NCI-H2171 treated with DMSO at 0.1 percent for 48 hours (cell line): ENCODE results near the gene DDX5.
"Not testable (repeated sequence)": the region's sequence is repeated elsewhere in the genome, so short reads cannot be mapped to it uniquely, and the experiment has no call there.

Experiments used
- DNase-seq: peaks from one replicate; lab custom pipeline; 2025; lab: John Stamatoyannopoulos, UW

Gene DDX5

DNA sequence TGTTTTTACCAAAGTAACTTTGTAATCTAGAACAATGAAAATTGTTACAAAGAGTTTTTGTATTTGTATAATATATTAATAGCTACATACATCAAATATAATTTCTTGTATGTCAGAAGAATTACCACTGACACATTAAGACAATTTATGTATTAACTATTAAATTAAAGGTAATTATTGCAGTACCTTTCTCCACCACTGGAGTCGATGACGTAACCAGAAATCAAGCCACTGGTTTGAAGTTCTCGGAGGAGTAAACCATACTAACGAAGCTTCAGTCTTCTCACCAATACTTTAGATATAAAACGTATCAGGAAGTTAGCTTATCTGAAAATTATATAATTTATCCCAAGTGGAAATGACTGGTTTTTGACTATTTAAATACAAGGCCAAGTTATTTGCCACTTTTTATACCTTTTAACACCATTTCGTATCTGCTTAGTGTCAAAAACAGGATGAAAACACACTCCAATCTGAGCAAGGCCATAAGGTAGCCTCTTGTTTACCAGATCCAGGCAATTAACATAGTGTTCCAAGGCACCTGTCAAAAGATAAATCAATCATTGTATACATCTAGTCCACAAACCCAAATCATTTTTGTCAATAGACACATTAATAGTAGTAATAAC is 13.5 kb downstream of the DDX5 start:
- DNase-seq, result no peak

DNA sequence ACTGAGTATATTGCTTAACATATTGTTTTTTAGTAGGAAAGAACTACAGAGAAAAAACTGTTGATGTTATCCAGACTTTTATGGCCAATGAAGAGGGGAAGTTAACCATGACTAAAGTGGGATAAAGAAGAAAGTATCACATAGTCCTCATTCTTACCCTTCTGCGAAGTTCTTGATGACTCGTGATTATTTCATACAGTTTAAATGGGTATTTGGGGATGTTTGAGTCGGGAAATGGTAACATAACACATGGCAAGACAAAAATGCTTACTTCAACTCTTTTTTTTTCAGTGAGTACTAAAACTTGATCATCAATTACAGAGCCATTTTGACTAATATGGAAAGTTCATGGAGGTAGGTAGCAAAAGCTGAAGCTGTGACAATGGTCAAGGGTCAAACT is 14.1 kb downstream of the DDX5 start:
- no peak for DNase-seq

- no peak for DNase-seq
These were observed 14.8 kb downstream of the DDX5 start for GRCh38 chr17:64491034-64491860.

- DNase-seq, result no peak
These were observed 17.8 kb downstream of the DDX5 start for GRCh38 chr17:64488301-64488700.

DNA sequence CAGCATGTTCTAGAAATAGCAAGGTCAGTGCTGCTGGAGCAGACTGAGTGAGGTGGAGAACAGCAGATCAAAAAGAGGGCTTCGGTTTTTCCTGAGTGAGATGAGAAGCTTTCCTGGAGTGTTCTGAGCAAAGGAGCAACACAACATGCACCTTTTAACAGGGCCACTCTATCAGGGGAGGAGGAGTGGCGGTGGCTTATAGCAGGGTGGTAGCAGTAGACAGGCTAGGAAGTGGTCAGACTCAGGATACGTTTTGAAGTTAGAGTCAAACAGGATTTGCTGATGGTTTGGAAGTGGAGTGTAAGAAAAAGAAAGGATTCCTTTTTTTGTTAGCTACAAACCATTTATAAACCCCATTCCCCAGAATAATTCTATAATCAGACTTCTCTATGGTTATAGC is 21.7 kb downstream of the DDX5 start:
- DNase-seq, result no peak

DNA sequence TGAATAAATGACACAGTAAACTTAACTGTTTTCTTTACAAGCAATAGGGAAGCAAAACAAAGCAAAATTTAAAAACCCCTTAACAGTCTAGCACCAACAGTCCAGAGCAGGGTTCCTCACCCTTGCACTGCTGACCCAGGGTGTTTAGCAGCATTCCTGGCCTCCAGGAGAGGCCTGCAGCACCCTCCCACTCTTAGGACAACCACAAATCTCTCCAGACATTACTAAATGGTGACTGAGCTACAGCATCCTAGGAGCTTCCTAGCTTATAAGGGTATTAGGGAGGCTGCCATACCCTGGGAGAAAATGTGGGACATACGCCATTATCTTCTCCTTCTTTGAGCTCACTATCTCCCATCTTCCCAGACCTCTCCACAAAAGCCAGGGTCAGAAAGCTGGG is 25.1 kb downstream of the DDX5 start:
- no peak for DNase-seq

- DNase-seq, result no peak
These were observed 28.2 kb downstream of the DDX5 start for GRCh38 chr17:64477849-64478248.

- DNase-seq, result no peak
These were observed 33.5 kb downstream of the DDX5 start for GRCh38 chr17:64472564-64472963.

GRCh38 chr17:64471440-64471839 is 34.6 kb downstream of the DDX5 start:
- no peak for DNase-seq

DNA sequence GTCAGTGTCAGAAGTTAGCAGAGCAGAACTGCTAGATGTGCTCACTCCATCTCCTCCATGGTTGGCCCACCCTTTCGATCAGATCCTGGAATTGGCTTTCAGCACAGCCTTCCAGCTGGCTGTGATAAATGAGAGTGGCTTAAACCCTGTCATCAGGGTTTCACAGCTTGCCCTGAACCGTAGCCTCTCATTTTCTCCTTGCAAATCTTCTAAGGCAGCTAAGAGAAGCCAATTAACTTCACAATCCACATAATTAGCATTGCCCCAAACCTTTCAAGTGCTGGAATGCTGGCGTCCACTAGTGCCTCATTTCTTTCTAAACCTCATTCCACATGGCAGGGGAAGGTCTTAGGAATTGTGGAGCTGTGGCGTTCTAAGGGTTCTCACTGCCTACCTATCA is 35.5 kb downstream of the DDX5 start:
- no peak for DNase-seq

GRCh38 chr17:64466834-64467233 is 39.3 kb downstream of the DDX5 start:
- DNase-seq, result not testable (repeated sequence)

- no peak for DNase-seq
These were observed 39.9 kb downstream of the DDX5 start for GRCh38 chr17:64466019-64466735.

GRCh38 chr17:64461788-64462187 is 44.3 kb downstream of the DDX5 start:
- DNase-seq, result no peak

DNA sequence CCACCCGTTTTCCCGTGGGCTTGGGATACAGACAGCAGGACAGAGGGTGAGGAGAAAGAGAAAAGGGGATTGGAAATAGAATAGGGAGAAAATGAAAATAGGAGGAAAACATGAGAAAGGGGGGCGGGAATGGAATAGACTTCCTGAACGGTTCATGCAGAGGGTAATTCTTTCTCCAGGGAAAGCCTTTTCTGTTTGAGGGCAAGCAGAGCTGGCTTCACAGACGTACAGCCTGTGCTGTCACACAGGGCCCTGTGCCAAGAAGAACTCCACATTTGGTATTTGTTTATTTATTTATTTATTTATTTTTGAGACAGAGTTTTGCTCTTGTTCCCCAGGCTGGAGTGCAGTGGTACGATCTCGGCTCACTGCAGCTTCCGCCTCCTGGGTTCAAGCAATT is 45.1 kb downstream of the DDX5 start:
- no peak for DNase-seq

- not testable (repeated sequence) for DNase-seq
These were observed 46.3 kb downstream of the DDX5 start for GRCh38 chr17:64459818-64460217.

DNA sequence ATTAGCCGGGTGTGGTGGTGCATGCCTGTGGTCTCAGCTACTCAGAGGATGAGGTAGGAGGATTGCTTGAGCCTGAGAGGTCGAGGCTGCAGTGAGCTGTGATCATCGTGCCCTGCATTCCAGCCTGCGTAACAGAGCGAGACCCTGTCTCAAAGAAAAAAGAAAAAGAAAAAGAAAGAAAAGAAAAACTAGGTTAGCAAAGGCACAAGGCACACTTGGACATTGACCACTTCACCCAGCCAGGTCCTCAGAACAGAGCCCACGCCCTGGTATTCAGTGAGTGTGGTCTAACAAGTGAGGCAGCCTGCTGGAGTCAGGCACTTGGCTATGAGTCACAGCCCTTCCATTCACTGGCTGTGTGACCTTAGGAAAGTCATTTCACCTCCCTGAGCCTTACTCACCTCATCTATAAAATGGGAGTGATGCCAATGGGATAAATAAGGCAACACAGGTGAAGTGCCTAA is 46.8 kb downstream of the DDX5 start:
- DNase-seq, result no peak

DNA sequence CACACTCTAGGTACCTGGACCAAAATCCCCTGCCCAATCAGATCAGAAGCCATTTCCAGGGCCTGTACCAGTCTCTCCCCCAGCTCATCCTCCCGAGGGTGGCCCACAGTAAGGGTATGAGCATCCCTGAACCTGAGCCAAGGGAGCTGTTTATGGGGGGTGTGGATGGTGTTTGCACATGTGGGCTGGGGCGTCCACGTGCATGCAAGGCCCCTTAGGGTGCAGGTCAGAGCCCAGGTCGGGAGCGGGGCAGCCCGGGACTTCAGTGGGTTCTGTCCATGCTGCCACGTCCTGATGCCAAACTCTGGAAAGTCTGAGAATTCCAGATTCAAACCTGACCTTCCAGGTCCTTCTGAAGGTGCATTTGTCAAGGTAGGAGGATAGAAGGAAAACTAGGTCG is 47.3 kb downstream of the DDX5 start:
- no peak for DNase-seq

GRCh38 chr17:64457156-64457555 is 48.9 kb downstream of the DDX5 start:
- no peak for DNase-seq

- DNase-seq, result no peak
These were observed 49.9 kb downstream of the DDX5 start for GRCh38 chr17:64455993-64456885.

GRCh38 chr17:64449545-64449944 is 56.5 kb downstream of the DDX5 start:
- no peak for DNase-seq

- DNase-seq, result no peak
These were observed 57.2 kb downstream of the DDX5 start, which contains the start of gene MILR1 for GRCh38 chr17:64448665-64449512. MILR1 (plus strand) TSS chr17:64449115; CDS start chr17:64449169, 54 bp downstream.
